GM21423 (cell line): Measurements from ENCODE around the gene WFIKKN1.

ENCODE experiments used
- ATAC-seq: cut with Tn5 transposase; IDR thresholded peaks from one replicate; pipeline ENCODE4 v1.9.1; 2021; ENCODE audit warnings: mild to moderate bottlenecking, moderate library complexity; ENCODE audit not compliant: unreplicated experiment

Gene WFIKKN1

DNA sequence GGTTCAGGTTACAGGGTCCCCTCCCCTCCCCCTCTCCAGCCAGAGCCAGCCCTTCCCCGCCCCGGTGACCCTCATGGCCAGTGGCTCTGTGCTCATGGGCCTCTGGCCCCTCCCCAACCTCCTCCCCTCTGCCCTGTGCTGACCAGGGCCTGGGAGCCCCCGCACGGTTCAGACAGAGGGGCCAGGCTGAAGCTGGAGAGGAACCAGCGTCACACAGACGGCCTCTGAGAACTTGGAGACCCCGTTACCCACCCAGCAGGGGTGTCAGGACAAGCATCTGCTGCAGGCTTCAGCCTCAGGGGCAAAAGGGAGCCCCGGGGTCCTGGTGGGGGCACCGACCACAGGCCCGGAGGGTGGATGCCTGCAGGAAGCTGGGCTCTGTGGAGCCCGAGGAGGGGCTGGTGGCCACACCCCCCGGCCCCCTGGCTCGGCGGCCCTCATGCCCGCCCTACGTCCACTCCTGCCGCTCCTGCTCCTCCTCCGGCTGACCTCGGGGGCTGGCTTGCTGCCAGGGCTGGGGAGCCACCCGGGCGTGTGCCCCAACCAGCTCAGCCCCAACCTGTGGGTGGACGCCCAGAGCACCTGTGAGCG lies at the start of gene WFIKKN1:
WFIKKN1 (plus strand) TSS at position 171 of the 591 bp plus-strand sequence; CDS start at position 440, 269 bp downstream.
- no peak for ATAC-seq

GRCh38 chr16:582218-582613 lies 48.6 kb upstream of the WFIKKN1 start:
- ATAC-seq = no peak

DNA sequence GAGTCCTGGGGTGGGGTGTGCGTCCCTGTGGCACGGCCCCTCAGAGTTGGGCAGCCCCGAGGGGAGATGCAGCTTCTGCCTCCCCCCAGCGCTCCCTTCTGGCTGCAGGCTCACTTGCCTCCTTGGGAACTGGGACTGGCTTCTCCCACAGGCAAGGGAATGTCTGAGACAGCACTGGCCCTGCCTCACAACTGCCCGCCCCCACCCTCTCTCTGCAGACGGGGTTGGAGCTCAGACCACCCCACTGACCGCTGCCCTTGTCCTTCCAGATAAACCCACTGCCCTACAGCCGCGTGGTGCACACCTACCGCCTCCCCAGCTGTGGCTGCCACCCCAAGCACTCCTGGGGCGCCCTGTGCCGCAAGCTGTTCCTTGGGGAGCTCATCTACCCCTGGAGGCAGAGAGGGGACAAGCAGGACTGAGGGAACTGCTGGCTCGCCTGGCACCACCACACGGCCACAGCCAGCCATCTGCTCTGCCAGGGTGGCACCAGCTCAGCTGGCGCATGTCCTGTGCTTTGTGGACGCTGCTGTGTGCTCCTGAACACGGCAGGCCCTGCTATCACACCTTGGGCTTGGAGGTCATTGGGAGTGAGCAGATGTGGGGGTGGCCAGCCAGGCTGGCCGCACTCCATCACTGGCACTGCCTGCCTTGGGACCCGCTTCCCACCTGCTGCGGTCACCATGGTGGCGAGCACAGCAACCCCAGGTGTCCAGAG lies 48.0 kb upstream of the WFIKKN1 start:
- no peak for ATAC-seq

- ATAC-seq = no peak
Measured at GRCh38 chr16:583470-583814, 47.3 kb upstream of the WFIKKN1 start.

GRCh38 chr16:583815-584591 lies 46.8 kb upstream of the WFIKKN1 start:
- no peak for ATAC-seq

DNA sequence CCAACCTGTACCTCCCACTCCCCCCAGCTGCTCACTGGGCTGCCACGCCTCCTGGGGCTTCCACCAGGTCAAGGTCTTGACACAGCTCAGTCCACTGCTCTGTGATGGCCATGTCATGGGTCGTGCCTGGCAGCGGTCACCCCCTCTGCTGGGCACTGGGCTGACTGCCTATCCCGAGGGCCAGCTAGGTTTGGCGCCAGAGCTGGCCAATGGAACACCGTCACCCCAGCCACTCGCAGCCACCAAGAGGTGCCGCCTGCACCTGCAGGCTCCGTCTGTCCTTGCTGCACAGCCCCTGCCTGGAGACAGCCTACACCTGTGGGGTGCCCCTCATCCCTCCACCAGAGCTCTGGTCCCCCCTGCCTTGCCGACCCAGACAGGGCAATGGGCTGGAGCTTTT lies 45.4 kb upstream of the WFIKKN1 start:
- ATAC-seq = no peak

GRCh38 chr16:586047-586644 lies 44.6 kb upstream of the WFIKKN1 start:
- no peak for ATAC-seq

DNA sequence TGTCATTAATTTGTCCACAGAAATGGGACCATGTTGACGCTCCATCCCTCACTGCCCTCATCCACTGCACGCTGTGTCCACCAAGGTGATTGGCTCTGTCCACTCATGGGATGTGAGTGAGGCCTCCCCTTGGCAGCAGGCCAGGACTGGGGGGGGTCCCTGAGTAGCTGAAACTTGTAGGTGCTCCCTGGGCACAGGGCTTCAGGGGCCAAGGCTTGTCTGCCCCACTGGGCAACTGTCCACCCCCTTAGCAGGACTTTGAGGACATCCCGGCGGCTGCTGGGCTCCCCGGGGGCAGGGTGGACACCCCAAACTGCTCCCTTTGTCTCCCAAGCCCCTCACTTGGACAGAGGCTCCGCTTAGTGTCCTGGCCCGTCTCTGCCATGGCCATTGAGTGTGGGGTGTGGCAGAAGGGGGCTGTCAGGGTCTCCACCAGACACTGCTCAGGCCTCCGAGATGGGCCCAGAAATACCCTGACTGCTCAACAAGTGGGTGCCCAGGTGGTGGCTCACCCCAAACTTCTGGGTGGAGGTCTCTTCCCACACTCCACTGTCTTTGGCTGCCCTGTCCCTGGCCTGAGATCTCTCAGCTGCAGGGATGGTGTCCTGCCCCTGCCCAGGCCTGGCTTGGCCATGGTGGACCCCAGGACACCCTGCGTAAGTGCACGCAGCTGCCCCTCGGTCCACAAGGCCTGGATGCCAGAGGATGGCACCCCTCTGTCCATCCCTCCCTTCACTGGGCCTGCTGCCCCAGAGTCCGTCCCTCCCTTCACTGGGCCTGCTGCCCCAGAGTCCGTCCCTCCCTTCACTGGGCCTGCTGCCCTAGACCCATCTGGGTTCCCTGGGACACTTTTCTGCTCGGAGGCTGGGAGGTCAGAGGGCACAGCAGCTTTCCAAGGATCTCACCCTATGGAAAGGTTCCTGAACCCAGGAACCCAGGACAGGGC lies 43.9 kb upstream of the WFIKKN1 start:
- ATAC-seq = no peak

DNA sequence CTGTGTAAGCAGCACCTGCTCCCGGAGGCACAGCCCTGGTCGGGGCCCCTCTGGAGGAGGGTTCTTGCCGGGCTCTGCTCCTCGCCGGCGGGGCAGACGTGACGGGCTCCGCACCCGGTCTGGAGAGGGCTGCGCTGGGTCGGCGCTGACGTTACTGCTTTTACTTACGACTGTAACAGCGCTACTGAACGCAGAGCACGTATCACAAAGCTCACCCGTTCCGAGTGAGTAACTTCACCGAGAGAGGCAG lies 42.2 kb upstream of the WFIKKN1 start:
- peak; percentile 4 for ATAC-seq

GRCh38 chr16:588889-589657 lies 41.7 kb upstream of the WFIKKN1 start:
- ATAC-seq = peak; percentile 67

- ATAC-seq = peak; percentile 75
Measured at GRCh38 chr16:589658-590187, 41.1 kb upstream of the WFIKKN1 start, which contains the start of gene RAB40C. RAB40C (plus strand) TSS chr16:590066; CDS start chr16:590292, 226 bp downstream.

GRCh38 chr16:590188-590814 lies 40.5 kb upstream of the WFIKKN1 start:
- no peak for ATAC-seq

DNA sequence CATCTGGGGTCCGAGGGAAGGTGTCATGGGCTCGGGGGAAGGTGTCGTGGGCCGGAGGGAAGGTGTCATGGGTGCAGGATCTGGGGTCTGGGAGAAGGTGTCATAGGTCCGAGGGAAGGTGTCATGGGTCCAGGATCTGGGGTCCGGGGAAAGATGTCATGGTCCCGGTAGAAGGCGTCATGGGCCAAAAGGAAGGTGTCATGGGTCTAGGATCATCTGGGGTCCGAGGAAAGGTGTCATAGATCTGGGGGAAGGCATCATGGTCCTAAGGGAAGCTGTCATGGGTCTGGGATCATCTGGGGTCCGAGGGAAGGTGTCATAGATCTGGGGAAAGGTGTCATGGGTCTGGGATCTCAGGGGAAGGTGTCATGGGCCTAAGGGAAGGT lies 40.0 kb upstream of the WFIKKN1 start:
- ATAC-seq = no peak

DNA sequence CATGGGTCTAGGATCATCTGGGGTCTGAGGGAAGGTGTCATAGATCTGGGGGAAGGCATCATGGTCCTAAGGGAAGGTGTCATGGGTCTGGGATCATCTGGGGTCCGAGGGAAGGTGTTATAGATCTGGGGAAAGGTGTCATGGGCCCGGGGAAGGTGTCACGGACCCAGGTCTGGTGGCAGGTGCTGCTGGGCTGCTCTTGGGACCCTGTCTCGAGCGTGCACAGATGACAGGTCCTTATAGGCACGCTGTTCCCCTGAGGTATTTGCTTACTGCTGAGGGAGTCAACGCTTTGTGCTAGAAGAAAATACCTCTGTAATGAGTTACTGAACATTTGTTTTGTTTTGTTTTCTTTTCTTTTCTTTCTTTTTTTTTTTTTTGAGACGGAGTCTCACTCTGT lies 39.6 kb upstream of the WFIKKN1 start:
- ATAC-seq = no peak

DNA sequence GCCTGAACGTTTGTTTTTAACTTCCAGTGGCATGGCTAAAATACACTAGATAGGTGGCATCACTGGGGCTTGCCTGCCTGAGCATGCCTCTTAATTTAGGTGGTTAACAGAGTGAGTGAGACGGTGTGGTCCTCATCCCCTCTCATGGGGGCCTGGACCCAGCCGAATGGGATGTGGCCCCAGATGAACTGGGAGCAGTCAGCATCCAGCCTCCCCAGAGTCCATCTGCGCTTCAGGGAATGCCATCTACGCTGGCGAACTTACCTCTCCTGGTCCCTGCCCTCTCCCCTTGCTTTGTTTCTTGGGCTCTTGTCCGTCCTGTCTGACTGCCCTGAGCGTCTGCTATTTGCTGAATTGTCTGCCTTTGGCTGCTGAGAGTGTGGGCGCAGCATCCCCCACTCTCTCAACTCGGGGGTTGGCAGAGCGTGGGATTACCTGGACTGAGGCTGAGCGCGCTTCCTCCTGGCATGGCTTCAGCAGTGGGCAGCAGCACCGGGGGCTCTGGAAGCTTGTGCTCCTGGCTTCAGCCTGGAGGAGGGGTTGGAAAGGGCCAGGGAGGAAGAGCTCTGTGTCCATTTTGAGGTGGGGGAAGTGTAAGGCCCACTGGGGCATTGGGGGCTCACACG lies 38.8 kb upstream of the WFIKKN1 start:
- ATAC-seq = no peak

DNA sequence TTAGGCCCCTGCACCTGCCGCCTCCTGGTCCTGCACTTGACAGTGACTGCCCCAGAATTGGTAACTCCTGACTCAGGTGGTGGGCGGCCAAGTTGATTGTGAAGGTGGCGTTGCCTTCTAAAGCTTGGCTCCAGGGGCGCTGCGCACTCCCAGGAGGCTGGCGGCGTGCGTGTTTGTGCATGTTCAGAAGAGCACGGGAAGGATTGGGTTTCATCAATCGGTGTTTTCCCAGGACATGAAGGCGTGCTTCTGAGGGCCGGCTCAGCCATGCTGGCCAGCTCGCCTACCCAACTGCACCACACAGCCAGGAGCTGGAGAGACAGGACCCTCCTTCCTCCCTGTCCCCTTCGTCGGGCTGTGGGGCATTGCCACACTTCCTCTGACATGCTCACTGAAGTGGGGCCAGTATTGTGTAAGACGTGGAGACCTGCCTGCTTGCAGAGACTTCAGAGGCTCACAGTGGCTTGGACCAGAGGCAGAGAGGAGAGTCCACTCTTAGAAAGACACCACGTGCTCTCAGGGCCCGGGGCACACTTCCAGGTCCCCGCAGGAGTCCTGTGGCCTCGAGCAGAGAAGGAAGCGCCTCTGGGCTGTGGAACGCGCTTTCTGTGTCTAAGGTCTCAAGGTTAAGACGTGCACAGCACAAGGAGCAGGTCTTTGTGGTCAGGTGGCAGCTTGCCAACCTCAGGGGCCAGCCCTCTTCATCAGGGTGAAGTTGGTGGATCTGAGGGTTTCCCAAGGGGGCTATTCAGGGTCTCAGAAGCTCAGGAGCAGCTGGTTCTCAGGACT lies 38.1 kb upstream of the WFIKKN1 start:
- ATAC-seq = no peak

DNA sequence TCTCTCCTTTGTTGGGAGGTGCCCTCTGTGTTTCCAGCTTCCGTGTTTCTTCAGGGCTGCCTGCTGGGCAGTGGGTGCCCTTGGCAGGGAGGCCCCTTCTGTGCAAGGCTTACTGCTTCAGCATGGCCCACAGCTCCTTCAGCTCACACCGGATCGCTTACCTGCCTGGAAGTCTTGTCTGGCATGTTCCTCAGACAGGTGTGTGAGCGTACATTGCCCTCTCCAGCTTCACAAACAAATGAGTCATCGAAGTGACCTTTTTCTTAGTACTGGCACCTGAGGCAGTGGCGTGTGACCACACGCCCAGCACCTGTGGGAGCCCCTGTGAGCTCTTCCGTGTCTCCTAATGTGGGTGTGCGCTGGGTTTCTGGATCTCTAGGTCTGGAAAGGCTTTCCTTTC lies 37.4 kb upstream of the WFIKKN1 start:
- ATAC-seq = no peak

DNA sequence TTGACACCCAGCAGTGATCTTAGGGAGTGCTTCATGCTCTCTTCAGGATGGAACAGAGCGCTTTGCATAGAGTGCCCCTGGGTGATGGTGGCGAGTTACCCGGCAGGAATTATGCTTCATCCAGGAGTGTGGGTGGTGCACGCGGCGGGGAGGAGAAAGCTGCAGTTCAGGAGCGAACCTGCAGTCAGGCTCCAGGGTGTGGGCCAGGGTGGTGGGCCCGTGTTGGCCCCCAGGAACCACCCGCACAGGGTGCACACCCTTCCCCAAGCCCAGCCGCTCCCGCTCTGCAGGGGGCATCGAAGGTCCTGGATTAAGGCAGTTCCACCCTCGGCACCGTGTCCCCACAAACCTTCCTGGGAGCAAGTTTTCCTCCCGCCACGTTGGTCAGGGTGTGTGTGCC lies 37.0 kb upstream of the WFIKKN1 start:
- ATAC-seq = no peak
